Stomach (tissue), 4 donors: ENCODE results near the gene TMEM260.

Experiments used
- CTCF ChIP-seq, 7 experiments: fragments of 450-650 bp in 4 of 7; fragments of 200-600 bp in 3 of 7; sonication (generic) in 3 of 7; IDR thresholded peaks; one replicate each; pipeline ENCODE4 v1.5.1; 2016 to 2019; ENCODE audit warnings: antibody characterized with exemption in 7 of 7, control low read depth in 2 of 7, mild to moderate bottlenecking in 1 of 7
- EP300 ChIP-seq: sonication (generic); formaldehyde crosslinking; IDR thresholded peaks from one replicate; pipeline ENCODE4 v1.6.1; 2017; ENCODE audit warnings: antibody characterized with exemption
- POLR2A ChIP-seq, 4 donors: fragments of 450-650 bp; IDR thresholded peaks; one replicate each; pipeline ENCODE4 v1.6.1; 2016; ENCODE audit warnings: antibody characterized with exemption in 4 of 4, control low read depth in 2 of 4, mild to moderate bottlenecking in 1 of 4, moderate library complexity in 1 of 4

GRCh38 chr14:56648508-56649301 is 69.1 kb downstream of the TMEM260 start:
- TF ChIP-seq EP300 (no peak), CTCF (IDR thresholded peaks at IDR 0.05) (no peak), POLR2A (IDR thresholded peaks at IDR 0.05) (no peak)
